ENCODE measurements around the gene MRPL53. TPM values are rescaled to one million over a fixed set of nuclear protein-coding genes. Genes with fewer than 3 reads are reported as not detected.

MRPL53 gene
- total and polyA plus RNA-seq, 2 of the 8 experiments (the other 6 are each of a cell fraction or from before 2014, with no cell fraction given), result 36.6 to 46.3 TPM

GRCh38 chr2:74461187-74462053 lies 11.1 kb downstream of the MRPL53 start (continued):
- TF ChIP-seq CTCF (IDR thresholded peaks at IDR 0.05; ENCODE audit: control extremely low read depth in 1 of 3, insufficient read depth in 1 of 3, low read depth in 1 of 3, low read length in 3 of 3), result peak; percentile 39 to 73 (median 50)
- no peak for TF ChIP-seq KDM1A (IDR thresholded peaks at IDR 0.05; ENCODE audit: borderline replicate concordance, low read length)
- no peak for TF ChIP-seq SP1 (IDR thresholded peaks at IDR 0.05; ENCODE audit: low read depth, low read length)
- TF ChIP-seq TCF12 (IDR thresholded peaks at IDR 0.05; ENCODE audit: low read depth, low read length), result no peak
- TF ChIP-seq JUND (IDR thresholded peaks at IDR 0.05; ENCODE audit: low read length), result no peak
- TF ChIP-seq FOSL1 (IDR thresholded peaks at IDR 0.05; ENCODE audit: insufficient read depth, low read depth, low read length), result no peak
- TF ChIP-seq, protein P1, sequence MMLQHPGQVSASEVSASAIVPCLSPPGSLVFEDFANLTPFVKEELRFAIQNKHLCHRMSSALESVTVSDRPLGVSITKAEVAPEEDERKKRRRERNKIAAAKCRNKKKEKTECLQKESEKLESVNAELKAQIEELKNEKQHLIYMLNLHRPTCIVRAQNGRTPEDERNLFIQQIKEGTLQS (IDR thresholded peaks at IDR 0.05; ENCODE audit: insufficient read depth, low read depth, low read length), result no peak
- TF ChIP-seq POLR2A (IDR thresholded peaks at IDR 0.05; ENCODE audit: control extremely low read depth in 1 of 2, low read depth in 2 of 2, low read length in 2 of 2), result peak in 1 of 2 experiments; percentile 20; a peak in 1 of 3 replicates
- no peak for TF ChIP-seq GABPA (IDR thresholded peaks at IDR 0.05; ENCODE audit: borderline replicate concordance, insufficient read depth, low read length)
- TF ChIP-seq JUN (IDR thresholded peaks at IDR 0.05; ENCODE audit: low read depth, low read length), result no peak
- TF ChIP-seq NRF1 (IDR thresholded peaks at IDR 0.05; ENCODE audit: low read depth, low read length), result no peak
- peak; percentile 82 for TF ChIP-seq SRF (IDR thresholded peaks at IDR 0.05; ENCODE audit: low read depth, low read length)
- TF ChIP-seq SIN3A (conservative IDR thresholded peaks at IDR 0.05 in 1 of 2, IDR thresholded peaks at IDR 0.05 in 1 of 2; ENCODE audit: low read depth in 1 of 2, low read length in 2 of 2), result 0 out of 4 replicates have a peak, but pooled peaks of 1 of the 2 experiments have one; percentile 29
